Spleen (tissue), 11 donors: ENCODE results near the gene PCDHGA3. TPM values are rescaled to one million over a fixed set of nuclear protein-coding genes. Genes with fewer than 3 reads are reported as not detected.
"Not testable (repeated sequence)": the region's sequence is repeated elsewhere in the genome, so short reads cannot be mapped to it uniquely, and the experiment has no call there.

Experiments
- DNase-seq: peaks from one replicate; pipeline ENCODE4 v3.0.0-alpha.2; 2020
- H3K27ac ChIP-seq, 8 donors: fragments of 200-600 bp; sonication (generic) in 7 of 8; 1 replicate in 4 of 8; 2 replicates in 4 of 8; pipeline versions ENCODE4 v1.5.0 to v1.8.0; 2016 to 2021; ENCODE audit warnings: inconsistent platforms in 4 of 8, mild to moderate bottlenecking in 4 of 8, moderate library complexity in 1 of 8
- H3K27me3 ChIP-seq, 7 donors: fragments of 200-600 bp; sonication (generic) in 6 of 7; replicated peaks in 1 of 7; 1 replicate in 4 of 7; 2 replicates in 3 of 7; pipeline versions ENCODE4 v1.5.0 to v1.8.0; 2016 to 2021; ENCODE audit warnings: inconsistent platforms in 3 of 7, mild to moderate bottlenecking in 1 of 7
- H3K36me3 ChIP-seq, 6 donors: fragments of 200-600 bp; sonication (generic) in 5 of 6; 1 replicate in 4 of 6; 2 replicates in 2 of 6; pipeline versions ENCODE4 v1.5.0 to v1.8.0; 2016 to 2021; ENCODE audit warnings: inconsistent platforms in 2 of 6
- H3K4me1 ChIP-seq, 6 donors: fragments of 200-600 bp; sonication (generic) in 5 of 6; 1 replicate in 3 of 6; 2 replicates in 3 of 6; pipeline versions ENCODE4 v1.5.0 to v1.8.0; 2016 to 2021; ENCODE audit warnings: inconsistent platforms in 3 of 6
- H3K4me3 ChIP-seq, 8 donors: fragments of 200-600 bp; sonication (generic) in 7 of 8; 1 replicate in 4 of 8; 2 replicates in 4 of 8; pipeline versions ENCODE4 v1.5.0 to v1.8.0; 2016 to 2021; ENCODE audit warnings: inconsistent platforms in 4 of 8, mild to moderate bottlenecking in 4 of 8, moderate library complexity in 2 of 8
- H3K9me3 ChIP-seq, 8 donors: fragments of 200-600 bp; sonication (generic) in 7 of 8; 1 replicate in 4 of 8; 2 replicates in 4 of 8; pipeline versions ENCODE4 v1.5.0 to v1.8.0; 2016 to 2021; ENCODE audit warnings: inconsistent platforms in 4 of 8
- POLR2A ChIP-seq, 3 donors: fragments of 450-650 bp; IDR thresholded peaks; one replicate each; pipeline ENCODE4 v1.5.1; 2017; ENCODE audit warnings: antibody characterized with exemption in 3 of 3, mild to moderate bottlenecking in 1 of 3
- POLR2AphosphoS5 ChIP-seq, 3 donors: sonication (generic); formaldehyde crosslinking; IDR thresholded peaks; one replicate each; pipeline ENCODE4 v1.5.1; 2017; ENCODE audit warnings: antibody characterized with exemption in 3 of 3
- WGBS, 5 donors: extraction: QIAGEN DNeasy Blood & Tissue Kit in 3 of 5; methylation state at CpG; one replicate each; pipeline versions ENCODE4 v1.1.5 to v1.1.7; 2013 to 2018; 5-methylcytosine and 5-hydroxymethylcytosine counted together
- intact Hi-C: fragments of 100-400 bp; cut with DNase I; formaldehyde crosslinking; loops from one replicate; pipeline ENCODE4 v1.15.0; 2023; ENCODE audit warnings: low total_unique reads
- polyA plus RNA-seq, 3 donors: library from polyadenylated mRNA; stranded (reverse); fragments of 200-250 nt; gene quantifications; one replicate each; pipeline ENCODE4 v1.2.1, GENCODE V29; 2013
- total RNA-seq, 7 donors: library from RNA; depleted of rRNA in 3 of 7; stranded (reverse); fragments of >200 nt in 3 of 7; fragmentation: NEBNext Ultra II Directional in 4 of 7; extraction: Animal tissue kit (Norgen Biotek cat#: 25700) in 4 of 7; gene quantifications; one replicate each; pipeline versions ENCODE4 v1.1.0 to v1.2.1, GENCODE V29; 2016 to 2021
- TF ChIP-seq, protein P1 (sequence below), 11 experiments: fragments of 200-600 bp in 7 of 11; fragments of 450-650 bp in 4 of 11; sonication (generic) in 4 of 11; IDR thresholded peaks in 8 of 11; conservative IDR thresholded peaks in 3 of 11; 1 replicate in 7 of 11; 2 replicates in 4 of 11; pipeline versions ENCODE4 v1.4.0 to v1.8.0; 2016 to 2021; ENCODE audit warnings: antibody characterized with exemption in 11 of 11, inconsistent platforms in 4 of 11, mild to moderate bottlenecking in 1 of 11
- donor health status: healthy with polysubstance abuse.
- donor health status: DM: no; HTN: no; CAD: no; lungs with moderate emphysema.
- donor health status: DM: no; HTN: no; CAD: no.
- donor health status: Bipolar disorder and iron deficiency.
- donor health status: healthy.
- donor health status: DM: no; HTN: no; CAD: no.
- donor health status: DM: yes; HTN: yes; CAD: no.

PCDHGA3 gene
- total and polyA plus RNA-seq, 10 donors = 0.22 to 4.4 (median 2.0) TPM; not detected in 2

GRCh38 chr5:141384471-141385267 lies 41.0 kb downstream of the PCDHGA3 start:
- H3K36me3 ChIP-seq = peaks cover 0 to 5% (median 0%) of the 10 kb centered on the region in 6 donors
- WGBS, 5 donors = 45 to 60% (median 52%) methylated on average over 26 to 43 of the region's 43 CpGs
- H3K4me1 ChIP-seq = no peaks in the 10 kb centered on the region
- no peak for DNase-seq
- TF ChIP-seq POLR2AphosphoS5 (IDR thresholded peaks at IDR 0.05) (no peak), POLR2A (IDR thresholded peaks at IDR 0.05) (no peak)
- no peak overlapping the region for H3K4me3 ChIP-seq
- no peak overlapping the region for H3K27ac ChIP-seq
- peaks cover 0 to 90% (median 25%) of the 10 kb centered on the region in 7 donors for H3K27me3 ChIP-seq
- intact Hi-C loops = no loop called here
- H3K9me3 ChIP-seq = peaks cover 0 to 98% (median 96%) of the 10 kb centered on the region in 8 donors

DNA sequence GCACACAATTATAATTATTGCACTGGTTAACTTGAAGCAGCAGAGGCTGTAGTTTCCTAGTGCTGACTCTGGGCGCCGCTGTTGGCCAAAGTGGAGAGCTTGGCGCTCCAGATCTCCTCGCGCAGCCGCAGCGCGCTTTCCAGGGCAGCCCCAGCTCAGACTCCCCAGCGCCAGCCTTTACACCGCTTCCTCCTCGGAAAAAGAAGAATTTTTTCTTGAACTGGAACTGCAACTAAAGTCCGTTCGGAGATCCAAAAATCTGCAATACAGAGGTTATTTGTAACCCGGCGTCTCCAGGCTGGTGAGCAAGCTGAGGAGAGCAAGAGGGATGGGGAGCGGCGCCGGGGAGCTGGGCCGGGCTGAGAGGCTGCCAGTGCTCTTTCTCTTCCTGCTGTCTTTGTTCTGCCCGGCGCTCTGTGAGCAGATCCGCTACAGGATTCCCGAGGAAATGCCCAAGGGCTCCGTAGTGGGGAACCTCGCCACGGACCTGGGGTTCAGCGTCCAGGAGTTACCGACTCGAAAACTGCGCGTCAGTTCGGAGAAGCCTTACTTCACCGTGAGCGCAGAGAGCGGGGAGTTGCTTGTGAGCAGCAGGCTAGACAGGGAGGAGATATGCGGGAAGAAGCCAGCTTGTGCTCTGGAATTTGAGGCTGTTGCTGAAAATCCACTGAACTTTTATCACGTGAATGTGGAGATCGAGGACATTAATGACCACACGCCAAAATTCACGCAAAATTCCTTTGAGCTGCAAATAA lies 44.1 kb downstream of the PCDHGA3 start, which contains the start of gene PCDHGB4:
Gene PCDHGB4, plus strand, starts transcription at position 142 of the 755 bp plus-strand sequence. Its CDS starts 187 bp downstream, at position 329.
- intact Hi-C loops, DNase-seq, H3K27ac ChIP-seq, H3K36me3 ChIP-seq, H3K4me1 ChIP-seq: not testable (repeated sequence)
- peak within 1 kb of the TSS in 2 of 8 donors; percentile 2 to 50 for H3K4me3 ChIP-seq
- TF ChIP-seq, protein P1, sequence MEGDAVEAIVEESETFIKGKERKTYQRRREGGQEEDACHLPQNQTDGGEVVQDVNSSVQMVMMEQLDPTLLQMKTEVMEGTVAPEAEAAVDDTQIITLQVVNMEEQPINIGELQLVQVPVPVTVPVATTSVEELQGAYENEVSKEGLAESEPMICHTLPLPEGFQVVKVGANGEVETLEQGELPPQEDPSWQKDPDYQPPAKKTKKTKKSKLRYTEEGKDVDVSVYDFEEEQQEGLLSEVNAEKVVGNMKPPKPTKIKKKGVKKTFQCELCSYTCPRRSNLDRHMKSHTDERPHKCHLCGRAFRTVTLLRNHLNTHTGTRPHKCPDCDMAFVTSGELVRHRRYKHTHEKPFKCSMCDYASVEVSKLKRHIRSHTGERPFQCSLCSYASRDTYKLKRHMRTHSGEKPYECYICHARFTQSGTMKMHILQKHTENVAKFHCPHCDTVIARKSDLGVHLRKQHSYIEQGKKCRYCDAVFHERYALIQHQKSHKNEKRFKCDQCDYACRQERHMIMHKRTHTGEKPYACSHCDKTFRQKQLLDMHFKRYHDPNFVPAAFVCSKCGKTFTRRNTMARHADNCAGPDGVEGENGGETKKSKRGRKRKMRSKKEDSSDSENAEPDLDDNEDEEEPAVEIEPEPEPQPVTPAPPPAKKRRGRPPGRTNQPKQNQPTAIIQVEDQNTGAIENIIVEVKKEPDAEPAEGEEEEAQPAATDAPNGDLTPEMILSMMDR (IDR thresholded peaks at IDR 0.05 in 8 of 11, conservative IDR thresholded peaks at IDR 0.05 in 3 of 11) = peak in 4 of 11 experiments; percentile 19 to 33 (median 26)
- WGBS, 5 donors = 12 to 20% (median 16%) methylated on average over 19 to 21 of the region's 40 CpGs
- H3K27me3 ChIP-seq = peaks cover 0 to 96% (median 16%) of the 10 kb centered on the region in 7 donors
- H3K9me3 ChIP-seq = peaks cover 0 to 97% (median 96%) of the 10 kb centered on the region in 8 donors

DNA sequence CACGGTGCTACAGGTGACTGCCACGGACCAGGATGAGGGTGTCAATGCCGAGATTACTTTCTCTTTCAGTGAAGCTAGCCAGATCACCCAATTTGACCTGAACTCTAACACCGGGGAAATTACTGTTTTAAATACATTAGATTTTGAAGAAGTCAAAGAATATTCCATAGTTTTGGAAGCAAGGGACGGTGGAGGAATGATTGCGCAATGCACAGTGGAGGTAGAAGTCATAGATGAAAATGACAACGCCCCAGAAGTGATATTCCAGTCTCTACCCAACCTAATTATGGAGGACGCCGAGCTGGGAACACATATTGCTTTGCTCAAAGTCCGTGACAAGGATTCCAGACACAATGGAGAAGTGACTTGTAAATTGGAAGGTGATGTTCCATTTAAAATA lies 45.0 kb downstream of the PCDHGA3 start:
- Histone ChIP-seq H3K9me3 (peaks cover 0 to 97% (median 96%) of the 10 kb centered on the region in 8 donors), H3K27ac (no peak overlapping the region), H3K4me1 (no peaks in the 10 kb centered on the region), H3K27me3 (peaks cover 0 to 96% (median 8%) of the 10 kb centered on the region in 7 donors), H3K36me3 (peaks cover 0 to 10% (median 0%) of the 10 kb centered on the region in 6 donors), H3K4me3 (no peak overlapping the region)
- WGBS, 5 donors = 44 to 54% (median 48%) methylated on average over 10 of the region's 10 CpGs
- intact Hi-C loops = no loop called here
- TF ChIP-seq, protein P1 (IDR thresholded peaks at IDR 0.05 in 8 of 11, conservative IDR thresholded peaks at IDR 0.05 in 3 of 11) = no peak
- TF ChIP-seq POLR2A (IDR thresholded peaks at IDR 0.05) (no peak), POLR2AphosphoS5 (IDR thresholded peaks at IDR 0.05) (no peak)
- no peak for DNase-seq

DNA sequence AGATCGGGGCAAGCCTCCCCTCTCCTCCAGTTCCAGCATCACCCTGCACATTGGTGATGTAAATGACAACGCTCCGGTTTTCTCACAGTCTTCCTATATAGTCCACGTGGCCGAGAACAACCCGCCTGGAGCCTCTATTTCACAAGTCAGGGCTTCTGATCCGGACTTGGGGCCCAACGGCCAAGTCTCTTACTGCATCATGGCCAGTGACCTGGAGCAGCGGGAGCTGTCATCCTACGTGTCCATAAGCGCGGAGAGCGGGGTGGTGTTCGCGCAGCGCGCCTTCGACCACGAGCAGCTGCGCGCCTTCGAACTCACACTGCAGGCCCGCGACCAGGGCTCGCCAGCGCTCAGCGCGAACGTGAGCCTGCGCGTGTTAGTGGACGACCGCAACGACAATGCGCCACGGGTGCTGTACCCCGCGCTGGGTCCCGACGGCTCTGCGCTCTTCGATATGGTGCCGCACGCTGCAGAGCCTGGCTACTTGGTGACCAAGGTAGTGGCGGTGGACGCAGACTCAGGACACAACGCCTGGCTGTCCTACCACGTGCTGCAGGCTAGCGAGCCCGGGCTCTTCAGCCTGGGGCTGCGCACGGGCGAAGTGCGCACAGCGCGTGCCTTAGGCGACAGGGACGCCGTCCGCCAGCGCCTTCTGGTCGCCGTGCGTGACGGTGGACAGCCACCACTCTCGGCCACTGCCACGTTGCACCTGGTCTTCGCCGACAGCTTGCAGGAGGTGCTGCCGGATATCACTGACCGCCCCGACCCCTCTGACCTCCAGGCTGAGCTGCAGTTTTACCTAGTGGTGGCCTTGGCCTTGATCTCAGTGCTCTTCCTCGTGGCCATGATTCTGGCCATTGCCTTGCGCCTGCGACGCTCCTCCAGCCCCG lies 45.8 kb downstream of the PCDHGA3 start:
- H3K9me3 ChIP-seq = peaks cover 0 to 97% (median 96%) of the 10 kb centered on the region in 8 donors
- H3K27me3 ChIP-seq = peaks cover 0 to 96% (median 7%) of the 10 kb centered on the region in 7 donors
- no peak for DNase-seq
- H3K27ac ChIP-seq = no peak overlapping the region
- H3K4me1 ChIP-seq = no peaks in the 10 kb centered on the region
- H3K4me3 ChIP-seq = peak overlapping the region in 1 of 8 donors; percentile 9
- 41 to 53% (median 47%) methylated on average over 51 to 77 of the region's 77 CpGs for WGBS, 5 donors
- TF ChIP-seq POLR2AphosphoS5 (IDR thresholded peaks at IDR 0.05) (no peak), POLR2A (IDR thresholded peaks at IDR 0.05) (no peak)
- TF ChIP-seq, protein P1 (IDR thresholded peaks at IDR 0.05 in 8 of 11, conservative IDR thresholded peaks at IDR 0.05 in 3 of 11) = no peak
- H3K36me3 ChIP-seq = peaks cover 0 to 10% (median 0%) of the 10 kb centered on the region in 6 donors
- intact Hi-C loops = no loop called here
